ENCODE measurements around the gene MTA1. TPM values are rescaled to one million over a fixed set of nuclear protein-coding genes. Genes with fewer than 3 reads are reported as not detected.
A peak's percentile ranks its signal among the peaks of the same experiment; 100 is the strongest.

Gene MTA1
- total RNA-seq, 1 donor from 2014 or later, result 172 TPM

- Mint-ChIP-seq H3K36me3 (ENCODE audit: low read depth) (no peaks in the 10 kb centered on the region), H3K4me3 (ENCODE audit: low read depth) (no peak overlapping the region), H3K27me3 (ENCODE audit: low read depth) (no peaks in the 10 kb centered on the region), H3K27ac (peak overlapping the region; percentile 28), H3K9me3 (no peaks in the 10 kb centered on the region), H3K4me1 (ENCODE audit: low read depth) (peaks cover 3% of the 10 kb centered on the region)
- DNase-seq (ENCODE audit: low spot score), result no peak
- intact Hi-C loops (cut with micrococcal nuclease), result no loop called here
Measured at GRCh38 chr14:105389976-105390848, 29.4 kb upstream of the MTA1 start.

GRCh38 chr14:105390849-105391500 is 28.7 kb upstream of the MTA1 start:
- Mint-ChIP-seq H3K36me3 (ENCODE audit: low read depth) (no peaks in the 10 kb centered on the region), H3K9me3 (no peaks in the 10 kb centered on the region), H3K27ac (no peak overlapping the region), H3K4me1 (ENCODE audit: low read depth) (peaks cover 3% of the 10 kb centered on the region), H3K27me3 (ENCODE audit: low read depth) (no peaks in the 10 kb centered on the region), H3K4me3 (ENCODE audit: low read depth) (no peak overlapping the region)
- intact Hi-C loops (cut with micrococcal nuclease), result no loop called here
- DNase-seq (ENCODE audit: low spot score), result no peak

- peaks cover 3% of the 10 kb centered on the region for H3K4me1 Mint-ChIP-seq (ENCODE audit: low read depth)
- intact Hi-C loops (cut with micrococcal nuclease), result no loop called here
- no peak overlapping the region for H3K4me3 Mint-ChIP-seq (ENCODE audit: low read depth)
- DNase-seq (ENCODE audit: low spot score), result no peak
- no peaks in the 10 kb centered on the region for H3K36me3 Mint-ChIP-seq (ENCODE audit: low read depth)
- H3K27me3 Mint-ChIP-seq (ENCODE audit: low read depth), result no peaks in the 10 kb centered on the region
- no peaks in the 10 kb centered on the region for H3K9me3 Mint-ChIP-seq
- no peak overlapping the region for H3K27ac Mint-ChIP-seq
Measured at GRCh38 chr14:105391541-105391940, 28.1 kb upstream of the MTA1 start.

- Mint-ChIP-seq H3K4me1 (ENCODE audit: low read depth) (peaks cover 3% of the 10 kb centered on the region), H3K27me3 (ENCODE audit: low read depth) (no peaks in the 10 kb centered on the region), H3K27ac (no peak overlapping the region), H3K9me3 (no peaks in the 10 kb centered on the region), H3K36me3 (ENCODE audit: low read depth) (no peaks in the 10 kb centered on the region), H3K4me3 (ENCODE audit: low read depth) (no peak overlapping the region)
- intact Hi-C loops (cut with micrococcal nuclease), result no loop called here
- DNase-seq (ENCODE audit: low spot score), result no peak
Measured at GRCh38 chr14:105392131-105393090, 27.2 kb upstream of the MTA1 start.

- H3K36me3 Mint-ChIP-seq (ENCODE audit: low read depth), result no peaks in the 10 kb centered on the region
- H3K4me3 Mint-ChIP-seq (ENCODE audit: low read depth), result no peak overlapping the region
- H3K27me3 Mint-ChIP-seq (ENCODE audit: low read depth), result no peaks in the 10 kb centered on the region
- H3K4me1 Mint-ChIP-seq (ENCODE audit: low read depth), result peaks cover 7% of the 10 kb centered on the region
- H3K9me3 Mint-ChIP-seq, result no peaks in the 10 kb centered on the region
- no peak for DNase-seq (ENCODE audit: low spot score)
- H3K27ac Mint-ChIP-seq, result no peak overlapping the region
- intact Hi-C loops (cut with micrococcal nuclease), result no loop called here
Measured at GRCh38 chr14:105393151-105393550, 26.5 kb upstream of the MTA1 start.

- H3K9me3 Mint-ChIP-seq, result no peaks in the 10 kb centered on the region
- H3K4me1 Mint-ChIP-seq (ENCODE audit: low read depth), result peaks cover 7% of the 10 kb centered on the region
- H3K4me3 Mint-ChIP-seq (ENCODE audit: low read depth), result no peak overlapping the region
- H3K27me3 Mint-ChIP-seq (ENCODE audit: low read depth), result no peaks in the 10 kb centered on the region
- peaks cover 10% of the 10 kb centered on the region for H3K36me3 Mint-ChIP-seq (ENCODE audit: low read depth)
- H3K27ac Mint-ChIP-seq, result no peak overlapping the region
- intact Hi-C loops (cut with micrococcal nuclease), result no loop called here
- no peak for DNase-seq (ENCODE audit: low spot score)
Measured at GRCh38 chr14:105394714-105395537, 24.7 kb upstream of the MTA1 start.

- H3K9me3 Mint-ChIP-seq, result peaks cover 4% of the 10 kb centered on the region
- peaks cover 8% of the 10 kb centered on the region for H3K4me1 Mint-ChIP-seq (ENCODE audit: low read depth)
- no peak overlapping the region for H3K4me3 Mint-ChIP-seq (ENCODE audit: low read depth)
- no peak overlapping the region for H3K27ac Mint-ChIP-seq
- DNase-seq (ENCODE audit: low spot score), result no peak
- peaks cover 16% of the 10 kb centered on the region for H3K36me3 Mint-ChIP-seq (ENCODE audit: low read depth)
- intact Hi-C loops (cut with micrococcal nuclease), result no loop called here
- no peaks in the 10 kb centered on the region for H3K27me3 Mint-ChIP-seq (ENCODE audit: low read depth)
Measured at GRCh38 chr14:105395538-105395854, 24.1 kb upstream of the MTA1 start.

- Mint-ChIP-seq H3K9me3 (peaks cover 11% of the 10 kb centered on the region), H3K27ac (peak overlapping the region; percentile 80), H3K36me3 (ENCODE audit: low read depth) (peaks cover 32% of the 10 kb centered on the region), H3K4me1 (ENCODE audit: low read depth) (peaks cover 11% of the 10 kb centered on the region), H3K4me3 (ENCODE audit: low read depth) (peak overlapping the region; percentile 65), H3K27me3 (ENCODE audit: low read depth) (no peaks in the 10 kb centered on the region)
- no peak for DNase-seq (ENCODE audit: low spot score)
- intact Hi-C loops (cut with micrococcal nuclease), result no loop called here
Measured at GRCh38 chr14:105397350-105397931, 22.2 kb upstream of the MTA1 start.

- H3K27ac Mint-ChIP-seq, result peak within 1 kb of the TSS; percentile 85
- H3K4me1 Mint-ChIP-seq (ENCODE audit: low read depth), result peaks cover 14% of the 10 kb centered on the region
- DNase-seq (ENCODE audit: low spot score), result peak; percentile 84
- H3K36me3 Mint-ChIP-seq (ENCODE audit: low read depth), result peaks cover 36% of the 10 kb centered on the region
- peak within 1 kb of the TSS; percentile 92 for H3K4me3 Mint-ChIP-seq (ENCODE audit: low read depth)
- H3K9me3 Mint-ChIP-seq, result peaks cover 11% of the 10 kb centered on the region
- intact Hi-C loops (cut with micrococcal nuclease), result loop anchor here (1.0 to 2.0 kb wide), 2 partner anchors 17 to 93 kb away; partner anchors contain the start of gene TEDC1
- H3K27me3 Mint-ChIP-seq (ENCODE audit: low read depth), result no peaks in the 10 kb centered on the region
Measured at GRCh38 chr14:105398044-105398725, 21.4 kb upstream of the MTA1 start, which contains the start of gene TEX22. TEX22 (plus strand) TSS chr14:105398538; CDS start chr14:105399341, 803 bp downstream.

- H3K27ac Mint-ChIP-seq, result peak overlapping the region; percentile 85
- H3K4me3 Mint-ChIP-seq (ENCODE audit: low read depth), result peak overlapping the region; percentile 92
- intact Hi-C loops (cut with micrococcal nuclease), result loop anchor here (1.0 to 2.0 kb wide), 2 partner anchors 16 to 92 kb away; partner anchors contain the start of gene TEDC1
- H3K36me3 Mint-ChIP-seq (ENCODE audit: low read depth), result peaks cover 36% of the 10 kb centered on the region
- peaks cover 16% of the 10 kb centered on the region for H3K4me1 Mint-ChIP-seq (ENCODE audit: low read depth)
- peaks cover 11% of the 10 kb centered on the region for H3K9me3 Mint-ChIP-seq
- no peaks in the 10 kb centered on the region for H3K27me3 Mint-ChIP-seq (ENCODE audit: low read depth)
- peak; percentile 43 for DNase-seq (ENCODE audit: low spot score)
Measured at GRCh38 chr14:105398726-105399465, 20.7 kb upstream of the MTA1 start.

- H3K9me3 Mint-ChIP-seq, result peaks cover 11% of the 10 kb centered on the region
- no peaks in the 10 kb centered on the region for H3K27me3 Mint-ChIP-seq (ENCODE audit: low read depth)
- peak overlapping the region; percentile 92 for H3K4me3 Mint-ChIP-seq (ENCODE audit: low read depth)
- H3K27ac Mint-ChIP-seq, result peak overlapping the region; percentile 85
- no peak for DNase-seq (ENCODE audit: low spot score)
- peaks cover 21% of the 10 kb centered on the region for H3K4me1 Mint-ChIP-seq (ENCODE audit: low read depth)
- intact Hi-C loops (cut with micrococcal nuclease), result loop anchor here (2.0 kb wide), 1 partner anchor 15 kb away; no protein-coding TSS in a partner anchor
- H3K36me3 Mint-ChIP-seq (ENCODE audit: low read depth), result peaks cover 40% of the 10 kb centered on the region
Measured at GRCh38 chr14:105399466-105399775, 20.2 kb upstream of the MTA1 start.
